Fibroblast of skin of right quadriceps (primary cell): Measurements from ENCODE around the gene TMEM132D.
"Not testable (repeated sequence)": the region's sequence is repeated elsewhere in the genome, so short reads cannot be mapped to it uniquely, and the experiment has no call there.

Source experiments
- DNase-seq: peaks from one replicate; pipeline ENCODE4 v3.0.0-alpha.2; 2013

Gene TMEM132D

GRCh38 chr12:129082441-129082840 lies 821.4 kb downstream of the TMEM132D start:
- no peak for DNase-seq

- no peak for DNase-seq
Observed at GRCh38 chr12:129081755-129082250, 822.0 kb downstream of the TMEM132D start.

- DNase-seq: no peak
Observed at GRCh38 chr12:129080821-129081220, 823.0 kb downstream of the TMEM132D start.

DNA sequence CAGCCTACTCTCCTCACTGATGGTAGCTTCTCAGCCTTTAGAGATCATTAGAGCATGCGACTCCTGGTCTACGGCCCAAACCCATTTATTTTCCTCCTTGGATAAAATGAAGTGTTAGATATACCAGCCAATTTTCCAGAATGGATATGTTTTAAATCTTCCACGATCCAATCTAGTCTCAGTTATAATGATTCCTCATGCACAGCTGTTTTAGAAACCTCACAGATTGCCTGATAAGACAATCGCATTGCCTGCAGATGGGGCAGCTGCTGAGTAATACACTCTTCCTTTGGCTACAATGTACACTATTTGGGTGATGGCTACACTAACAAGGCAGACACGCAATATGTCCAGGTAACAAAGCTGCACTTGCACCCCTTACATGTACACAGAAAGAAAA lies 823.4 kb downstream of the TMEM132D start:
- DNase-seq: no peak

DNA sequence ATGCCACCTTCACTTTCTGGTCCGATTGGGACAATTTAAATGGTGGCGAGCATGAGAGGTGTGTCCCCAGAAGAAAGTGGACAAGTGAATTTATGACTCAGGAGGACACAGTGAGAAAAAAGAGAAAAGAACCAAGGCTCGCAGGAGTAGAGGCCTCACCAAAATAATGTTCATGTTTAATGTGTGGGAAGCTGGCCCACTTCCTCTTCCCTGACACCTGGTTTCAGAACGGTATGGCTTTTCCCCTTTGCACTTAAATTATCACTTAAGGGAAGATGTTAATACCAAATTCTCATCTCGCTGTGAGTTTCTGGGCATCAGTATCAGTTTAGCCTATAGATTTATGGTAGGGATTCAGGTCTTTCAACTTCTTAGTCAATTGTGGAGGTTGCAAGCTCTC lies 824.1 kb downstream of the TMEM132D start:
- DNase-seq: no peak

DNA sequence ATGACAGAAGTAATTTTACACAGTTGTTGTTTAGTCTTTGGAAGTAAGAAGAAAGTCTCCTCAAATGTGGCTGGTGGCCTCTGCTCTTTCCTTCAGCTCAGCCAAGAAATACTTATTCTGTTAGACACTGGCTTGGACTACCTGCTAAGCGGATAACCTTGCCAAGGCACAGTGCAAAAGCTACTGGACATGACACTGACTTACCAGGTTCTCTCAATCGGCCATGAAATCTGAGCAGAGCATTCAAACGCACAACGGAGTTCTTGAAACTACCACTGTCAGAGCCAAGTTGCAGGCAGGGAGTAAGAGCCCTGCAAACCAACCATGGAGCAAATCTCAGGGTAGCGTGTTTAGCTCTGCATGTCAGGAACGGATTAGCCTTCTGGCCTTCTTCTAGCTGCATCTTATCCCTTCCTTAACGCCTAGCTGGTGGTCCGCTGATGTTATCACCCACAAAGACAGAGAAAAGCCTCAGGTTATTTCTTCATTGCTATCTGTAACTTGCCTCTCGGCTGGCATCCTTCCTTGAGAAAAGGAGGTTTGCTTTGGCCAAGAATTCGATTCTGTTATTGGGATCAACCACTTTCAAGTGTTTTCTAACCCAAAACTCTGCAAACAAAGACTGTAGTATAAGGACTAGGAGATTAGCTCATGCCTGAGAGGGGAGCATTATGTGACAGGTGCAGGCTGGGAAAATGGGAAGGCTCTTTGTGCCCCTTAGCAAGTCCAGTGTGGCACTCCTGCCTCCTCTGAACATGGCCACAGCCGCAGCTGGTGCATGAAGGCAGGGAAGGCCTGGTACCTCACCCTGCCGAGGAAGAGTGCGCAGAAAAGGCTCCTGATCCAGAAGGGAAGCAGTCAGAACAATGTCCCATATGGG lies 827.1 kb downstream of the TMEM132D start:
- DNase-seq: no peak

DNA sequence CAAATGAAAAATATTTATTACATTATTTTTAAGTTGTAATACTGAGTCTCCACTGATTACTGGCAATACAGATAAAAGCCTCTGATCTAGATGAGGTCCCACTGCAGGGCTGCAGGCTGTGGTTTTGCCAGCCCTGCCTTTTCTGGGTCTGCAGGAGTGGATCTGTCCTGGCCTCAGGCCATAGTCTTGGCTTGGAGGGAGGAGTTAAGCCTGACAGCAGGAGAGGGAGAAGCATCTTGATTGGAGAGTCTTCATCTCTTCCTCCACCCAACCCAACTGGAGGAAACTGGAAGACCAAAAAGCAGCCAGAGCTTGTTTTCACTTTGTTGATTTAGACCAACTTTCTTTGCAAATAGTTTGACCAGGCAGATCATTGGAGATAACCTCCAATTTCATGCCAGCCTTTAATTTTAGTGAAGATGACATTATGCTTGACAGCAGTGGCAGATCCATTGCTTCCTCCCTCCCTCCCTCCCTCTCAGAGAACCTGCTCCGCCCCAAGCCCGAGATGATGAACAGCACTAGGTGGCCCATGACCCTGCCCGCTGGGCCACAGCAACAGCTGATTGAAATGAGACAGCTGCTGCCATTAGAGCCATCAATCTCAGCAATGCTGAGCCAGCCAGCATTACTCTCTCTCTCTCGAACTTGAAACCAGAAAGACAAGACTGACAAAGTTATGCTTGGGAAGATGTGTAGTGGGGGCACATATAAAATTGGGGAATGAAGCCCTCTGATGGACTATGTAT lies 828.2 kb downstream of the TMEM132D start:
- DNase-seq: no peak

DNA sequence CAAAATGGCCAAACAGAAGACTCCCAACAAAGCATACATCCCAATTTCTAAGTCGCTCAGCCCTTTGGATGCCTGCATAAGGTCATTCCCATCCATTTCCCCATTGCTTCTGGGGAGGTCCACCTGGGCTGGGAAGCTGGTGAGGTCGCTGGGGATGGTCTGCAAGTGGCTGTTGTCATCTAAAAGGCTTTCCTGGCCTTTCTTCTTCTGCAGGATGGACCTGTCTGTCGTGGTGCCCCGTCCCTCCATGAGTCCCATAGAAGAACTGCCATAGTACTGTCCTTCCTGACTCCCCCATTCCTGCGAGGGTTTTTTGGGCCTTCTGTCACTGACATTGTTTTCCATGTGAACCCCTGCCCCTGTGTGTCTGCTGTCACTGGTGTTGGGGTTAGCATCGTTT lies 829.4 kb downstream of the TMEM132D start:
- no peak for DNase-seq

DNA sequence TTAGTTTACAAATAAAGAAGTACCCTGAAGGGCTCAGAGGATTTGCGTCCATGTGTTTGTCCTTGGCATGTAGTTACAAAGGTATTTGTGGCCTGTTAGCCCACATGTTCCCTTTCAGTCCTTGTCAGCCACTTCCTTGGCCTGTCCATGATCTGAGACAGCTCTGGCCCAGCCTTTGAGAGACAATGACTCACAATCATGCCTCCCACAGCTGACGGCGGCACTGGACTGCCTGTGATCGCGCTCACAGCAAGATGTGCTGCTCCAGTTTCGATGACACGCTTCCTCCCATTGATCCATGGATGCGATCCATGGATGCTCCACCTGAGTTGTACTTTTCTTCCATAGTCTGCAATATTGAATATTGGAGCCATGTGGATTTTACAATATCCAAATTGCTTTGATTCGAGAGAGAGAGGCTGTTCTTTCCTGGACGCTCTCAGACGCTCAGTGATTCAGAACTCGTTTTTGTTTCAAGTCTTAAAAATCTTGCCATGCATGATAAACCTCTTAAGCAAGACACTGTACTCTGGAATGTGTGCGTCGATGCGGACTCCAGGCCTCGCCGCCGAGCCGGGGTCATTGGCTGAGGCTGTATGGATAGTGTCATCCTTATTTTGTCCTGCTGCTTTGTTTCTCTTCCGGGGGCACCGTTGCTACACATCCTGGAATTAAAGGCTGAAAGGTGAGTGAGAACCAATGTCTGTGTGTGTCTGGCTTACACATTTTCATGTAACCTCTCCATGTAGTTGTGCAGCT lies 830.5 kb downstream of the TMEM132D start:
- DNase-seq: no peak

- DNase-seq: no peak
Observed at GRCh38 chr12:129071362-129071761, 832.5 kb downstream of the TMEM132D start.

DNA sequence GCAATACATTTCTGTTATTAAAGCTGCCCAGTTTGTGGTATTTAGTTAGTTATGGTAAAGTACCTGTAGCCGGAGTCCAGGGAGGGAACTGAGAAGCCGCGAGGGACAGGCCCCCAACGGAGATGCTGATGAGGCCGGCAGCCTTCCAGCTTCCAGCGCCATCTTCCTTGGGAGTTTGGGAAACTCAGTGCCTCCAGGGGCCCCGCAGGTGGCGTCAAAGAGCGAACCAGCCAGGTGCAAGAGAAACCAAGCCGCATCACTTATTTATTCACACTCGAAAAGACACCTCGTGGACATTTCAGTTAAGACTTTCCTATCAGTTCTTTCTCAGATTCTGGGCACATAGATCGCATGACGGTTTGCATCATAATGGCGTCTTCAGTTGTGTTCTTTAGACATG lies 833.9 kb downstream of the TMEM132D start:
- DNase-seq: no peak

GRCh38 chr12:129068684-129069083 lies 835.1 kb downstream of the TMEM132D start:
- no peak for DNase-seq

DNA sequence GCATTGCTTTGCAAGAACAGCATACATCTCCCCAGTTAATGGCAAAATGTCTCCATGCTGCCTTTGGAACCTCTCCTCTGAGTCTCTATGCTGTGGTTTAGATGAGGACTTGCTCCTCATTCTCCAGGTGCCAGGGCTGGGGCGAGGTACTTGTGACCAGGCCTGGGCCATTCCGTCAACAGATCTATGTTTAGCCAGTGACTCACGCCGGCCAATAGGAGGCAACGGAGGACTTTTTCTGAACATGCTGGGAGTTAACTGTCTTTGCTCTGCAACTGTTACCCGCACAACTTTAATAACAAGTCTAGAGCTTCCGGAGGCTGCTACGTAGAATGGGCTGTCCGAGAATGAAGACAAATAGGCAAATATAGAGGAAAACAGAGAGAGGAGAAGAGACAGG lies 836.3 kb downstream of the TMEM132D start:
- no peak for DNase-seq

GRCh38 chr12:129064209-129064855 lies 839.5 kb downstream of the TMEM132D start:
- DNase-seq: no peak

DNA sequence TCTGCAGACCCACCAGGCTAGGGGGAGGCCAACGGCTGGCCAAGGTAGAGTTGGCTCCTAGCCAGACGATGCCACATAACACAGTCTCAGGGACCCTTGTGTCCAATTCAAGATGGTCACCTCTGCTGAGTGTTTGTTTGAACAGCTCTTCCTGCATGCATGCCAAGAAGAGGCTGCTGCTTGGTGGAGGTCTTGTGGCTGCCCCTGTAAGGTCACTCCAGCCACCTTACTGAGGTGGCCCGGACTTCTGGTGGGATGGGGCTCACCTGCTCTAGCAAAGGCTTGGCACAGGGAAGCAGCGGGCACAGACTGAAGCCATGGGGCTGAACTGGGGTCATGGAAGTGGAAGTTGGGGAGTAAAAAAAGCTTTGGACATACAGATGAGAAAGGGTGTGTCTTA lies 840.2 kb downstream of the TMEM132D start:
- no peak for DNase-seq

DNA sequence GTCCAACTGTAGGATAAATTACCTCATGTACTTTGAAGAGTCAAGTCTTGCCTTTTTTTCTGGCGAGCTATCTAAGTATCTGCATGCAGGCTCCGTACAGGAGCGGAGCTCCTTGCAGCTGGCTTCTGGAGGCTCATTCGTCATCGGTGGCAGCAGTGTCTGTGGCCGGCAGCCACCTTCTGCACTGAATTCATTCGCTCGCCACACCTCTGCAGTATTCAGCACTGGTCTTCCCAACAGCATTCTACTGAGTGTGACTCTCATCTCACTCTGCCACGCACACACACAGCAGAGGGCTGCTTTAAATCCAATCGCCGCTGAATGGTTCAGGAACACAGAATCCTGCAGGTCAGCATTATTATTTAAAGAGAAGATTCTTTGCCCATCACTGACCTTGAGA lies 850.6 kb downstream of the TMEM132D start:
- DNase-seq: no peak

GRCh38 chr12:129052373-129052772 lies 851.5 kb downstream of the TMEM132D start:
- DNase-seq: no peak

DNA sequence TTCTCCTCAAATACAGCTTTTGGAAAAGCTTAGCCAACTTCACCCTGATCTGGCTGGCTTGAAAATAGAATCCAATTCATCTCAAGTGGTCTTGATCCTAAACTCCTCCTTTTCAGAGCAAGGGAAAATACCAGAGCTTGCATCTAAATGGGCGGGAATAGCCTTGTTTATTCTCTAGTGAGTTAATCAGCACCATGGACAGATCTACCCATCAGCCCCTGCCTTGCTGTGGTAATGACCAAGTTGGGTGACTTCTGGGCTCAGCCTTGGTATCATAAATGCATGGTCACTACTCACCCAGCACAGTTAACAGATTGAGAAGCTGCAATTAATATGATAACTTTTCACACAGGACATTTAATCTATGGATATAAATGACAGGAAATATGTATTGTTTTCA lies 853.9 kb downstream of the TMEM132D start:
- DNase-seq: no peak

DNA sequence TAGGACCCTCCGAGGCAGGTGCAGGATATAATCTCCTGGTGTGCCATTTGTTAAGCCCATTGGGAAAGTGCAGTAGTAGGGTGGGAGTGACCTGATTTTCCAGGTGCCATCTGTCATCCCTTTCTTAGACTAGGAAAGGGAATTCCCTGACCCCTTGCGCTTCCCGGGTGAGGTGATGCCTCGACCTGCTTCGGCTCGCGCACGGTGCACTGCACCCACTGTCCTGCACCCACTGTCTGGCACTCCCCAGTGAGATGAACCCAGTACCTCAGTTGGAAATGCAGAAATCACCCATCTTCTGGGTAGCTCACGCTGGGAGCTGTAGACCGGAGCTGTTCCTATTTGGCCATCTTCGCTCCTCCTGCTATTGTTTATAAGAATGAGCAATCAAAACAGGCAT lies 860.5 kb downstream of the TMEM132D start:
- not testable (repeated sequence) for DNase-seq

- no peak for DNase-seq
Observed at GRCh38 chr12:129036135-129036534, 867.7 kb downstream of the TMEM132D start.

- DNase-seq: no peak
Observed at GRCh38 chr12:129034558-129035289, 869.1 kb downstream of the TMEM132D start.

DNA sequence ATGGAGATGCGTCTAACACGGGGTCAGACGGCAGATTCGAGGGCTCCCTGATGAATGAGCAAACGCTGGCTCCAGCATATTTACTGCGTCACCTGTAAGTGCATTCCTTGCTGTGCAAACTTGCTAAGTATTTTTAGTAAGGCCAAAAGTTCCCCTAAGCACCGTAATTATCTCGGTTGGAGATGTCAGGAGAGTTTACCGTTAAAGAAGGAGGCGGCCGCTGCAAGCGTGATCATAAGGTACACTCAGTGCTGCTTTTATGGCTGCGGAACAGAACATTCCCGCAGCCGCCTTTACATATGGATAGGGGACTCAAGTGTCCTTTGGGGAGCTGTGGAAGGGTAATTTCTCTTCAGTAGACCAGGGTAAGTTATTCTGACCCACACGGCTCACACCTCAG lies 875.0 kb downstream of the TMEM132D start:
- no peak for DNase-seq
